ENCODE measurements around the gene MT1F. TPM values are rescaled to one million over a fixed set of nuclear protein-coding genes. Genes with fewer than 3 reads are reported as not detected.
A peak's percentile ranks its signal among the peaks of the same experiment; 100 is the strongest.
"Not testable (repeated sequence)": the region's sequence is repeated elsewhere in the genome, so short reads cannot be mapped to it uniquely, and the experiment has no call there.

MT1F gene
- total RNA-seq, 2 experiments from 2014 or later: 11.4 to 20.6 TPM

DNA sequence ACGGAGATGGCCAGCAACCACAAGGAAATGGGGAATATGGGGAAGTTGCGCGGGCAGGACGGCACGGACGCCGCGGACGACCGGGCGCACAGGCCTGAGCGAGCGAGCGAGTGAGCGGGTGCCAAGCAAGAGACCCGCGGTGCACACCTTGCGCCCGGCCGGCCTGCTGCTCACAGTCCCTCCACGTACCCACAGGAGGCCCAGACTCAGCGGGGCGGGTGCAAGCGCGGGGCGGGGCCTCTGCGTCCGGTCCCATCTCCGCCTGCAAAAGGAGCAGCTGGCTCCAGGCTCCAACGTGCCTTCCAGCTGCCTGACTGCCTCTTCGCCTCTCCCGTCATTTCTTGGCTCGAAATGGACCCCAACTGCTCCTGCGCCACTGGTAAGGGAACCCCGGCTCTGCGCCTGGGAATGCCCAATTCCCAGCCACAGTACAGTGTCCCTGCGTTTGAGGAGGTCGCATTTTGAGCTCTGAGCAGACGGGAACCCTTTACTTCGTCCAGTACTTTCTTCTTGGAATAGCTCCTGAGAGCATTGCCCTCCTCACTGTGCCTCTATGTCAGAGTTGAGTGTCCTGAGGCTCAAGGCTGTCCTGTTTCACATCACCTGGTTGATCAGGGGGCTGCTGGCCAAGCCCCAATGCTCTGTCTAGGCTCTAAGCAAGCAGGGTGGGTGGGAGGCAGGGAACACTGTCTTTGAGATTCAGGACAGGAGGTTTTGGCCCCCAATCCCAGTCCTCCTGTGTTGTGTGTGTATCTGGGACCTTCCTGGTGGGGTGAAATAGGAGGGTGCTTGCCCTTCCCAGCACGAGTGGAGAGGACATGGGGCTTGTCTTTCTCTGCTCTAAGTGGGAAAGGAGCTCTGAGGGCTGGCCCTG, 40.3 kb upstream of the MT1F start:
- ATAC-seq (peak; percentile 88), DNase-seq (peak; percentile 78)
- Mint-ChIP-seq H3K27ac (no peak overlapping the region), H3K27me3 (peaks cover 28% of the 10 kb centered on the region), H3K9me3 (ENCODE audit: low read depth) (no peaks in the 10 kb centered on the region), H3K4me1 (peaks cover 42% of the 10 kb centered on the region), H3K36me3 (no peaks in the 10 kb centered on the region), H3K4me3 (peak overlapping the region; percentile 54)
- CTCF ChIA-PET: interaction anchor here (1.1 to 1.6 kb wide), 3 partner anchors 8 to 26 kb away, joined by 3 to 6 read pairs (median 4); partner anchors contain the start of gene MT2A

GRCh38 chr16:56618138-56618537, 39.6 kb upstream of the MT1F start:
- Mint-ChIP-seq H3K36me3 (no peaks in the 10 kb centered on the region), H3K27me3 (peaks cover 28% of the 10 kb centered on the region), H3K9me3 (ENCODE audit: low read depth) (no peaks in the 10 kb centered on the region), H3K27ac (no peak overlapping the region), H3K4me3 (peak overlapping the region; percentile 54), H3K4me1 (peaks cover 39% of the 10 kb centered on the region)
- ATAC-seq (no peak), DNase-seq (no peak)
- CTCF ChIA-PET: interaction anchor here (1.1 to 1.6 kb wide), 3 partner anchors 9 to 26 kb away, joined by 3 to 6 read pairs (median 4); partner anchors contain the start of gene MT2A

DNA sequence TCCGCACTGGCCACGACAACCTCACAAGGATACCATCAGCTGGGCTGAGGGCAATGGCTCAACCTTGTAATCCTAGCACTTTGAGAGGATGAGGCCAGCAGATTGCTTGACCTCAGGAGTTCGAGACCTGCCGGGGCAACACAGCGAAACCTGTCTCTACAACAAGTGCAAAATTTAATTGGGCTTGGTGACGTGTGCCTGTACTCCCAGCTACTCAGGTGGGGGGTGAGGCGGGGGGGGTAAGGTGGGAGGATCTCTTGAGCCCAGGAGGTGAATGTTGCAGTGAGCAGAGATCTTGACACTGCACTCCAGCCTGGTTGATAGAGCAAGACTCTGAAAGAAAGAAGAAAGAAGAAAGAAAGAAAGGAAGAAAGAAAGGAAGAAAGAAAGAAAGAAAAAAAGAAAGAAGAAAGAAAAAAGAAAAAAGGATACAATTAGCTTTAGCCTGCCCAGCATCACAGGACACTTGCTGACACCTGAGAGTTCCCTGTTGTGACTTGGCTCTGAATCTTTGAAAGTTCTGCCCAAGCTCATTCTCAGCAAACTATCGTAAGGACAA, 37.3 kb upstream of the MT1F start:
- H3K27me3 Mint-ChIP-seq: peaks cover 37% of the 10 kb centered on the region

DNA sequence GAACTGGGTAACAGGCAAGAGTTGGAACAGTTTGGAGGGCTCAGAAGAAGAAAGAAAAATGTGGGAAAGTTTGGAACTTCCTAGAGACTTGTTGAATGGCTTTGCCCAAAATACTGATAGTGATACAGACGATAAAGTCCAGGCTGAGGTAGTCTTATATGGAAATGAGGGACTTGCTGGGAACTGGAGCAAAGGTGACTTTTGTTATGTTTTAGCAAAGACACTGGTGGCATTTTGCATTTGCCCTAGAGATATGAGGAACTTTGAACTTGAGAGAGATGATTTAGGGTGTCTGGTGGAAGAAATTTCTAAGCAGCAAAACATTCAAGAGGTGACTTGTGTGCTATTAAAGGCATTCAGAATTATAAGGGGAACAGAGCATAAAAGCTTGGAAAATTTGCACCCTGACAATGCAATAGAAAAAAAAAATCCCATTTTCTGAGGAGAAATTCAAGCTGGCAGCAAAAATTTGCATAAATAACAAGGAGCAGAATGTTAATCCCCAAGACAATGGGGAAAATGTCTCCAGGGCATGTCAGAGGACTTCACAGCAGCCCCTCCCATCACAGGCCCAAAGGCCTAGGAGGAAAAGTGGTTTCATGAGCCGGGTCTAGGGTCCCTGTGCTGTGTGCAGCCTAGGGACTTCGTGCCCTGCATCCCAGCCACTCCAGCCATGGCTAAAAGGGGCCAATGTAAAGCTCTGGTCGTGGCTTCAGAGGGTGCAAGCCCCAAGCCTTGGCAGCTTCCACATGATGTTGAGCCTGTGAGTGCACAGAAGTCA, 35.9 kb upstream of the MT1F start:
- H3K27ac Mint-ChIP-seq; ATAC-seq; DNase-seq; H3K36me3 Mint-ChIP-seq; H3K4me3 Mint-ChIP-seq; H3K9me3 Mint-ChIP-seq (ENCODE audit: low read depth): not testable (repeated sequence)
- Mint-ChIP-seq H3K27me3 (peaks cover 49% of the 10 kb centered on the region), H3K4me1 (peaks cover 28% of the 10 kb centered on the region)
- CTCF ChIA-PET: interaction anchor here (1.1 kb wide), 1 partner anchor 22 kb away, joined by 3 read pairs; no protein-coding TSS in a partner anchor

More for the DNA sequence above, 37.3 kb upstream of the MT1F start:
- H3K27ac Mint-ChIP-seq: no peak overlapping the region
- peaks cover 24% of the 10 kb centered on the region for H3K4me1 Mint-ChIP-seq
- no peak for ATAC-seq
- H3K4me3 Mint-ChIP-seq: no peak overlapping the region
- CTCF ChIA-PET: no interaction called here
- no peak for DNase-seq
- no peaks in the 10 kb centered on the region for H3K9me3 Mint-ChIP-seq (ENCODE audit: low read depth)
- no peaks in the 10 kb centered on the region for H3K36me3 Mint-ChIP-seq

DNA sequence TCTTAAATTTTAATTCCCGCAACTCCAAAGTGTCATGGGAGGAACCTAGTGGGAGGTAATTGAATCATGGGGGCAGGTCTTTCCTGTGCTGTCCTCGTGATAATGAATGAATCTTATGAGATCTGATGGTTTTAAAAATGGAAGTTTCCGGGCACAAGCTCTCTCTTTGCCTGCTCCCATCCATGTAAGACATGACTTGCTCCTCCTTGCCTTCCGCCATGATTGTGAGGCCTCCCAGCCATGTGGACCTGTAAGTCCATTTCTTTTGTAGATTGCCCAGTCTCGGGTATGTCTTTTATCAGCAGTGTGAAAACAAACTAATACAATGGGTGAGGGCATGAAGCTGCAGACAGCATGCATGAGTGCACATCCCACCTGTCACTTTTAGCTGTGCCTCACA, 34.6 kb upstream of the MT1F start:
- not testable (repeated sequence) for H3K9me3 Mint-ChIP-seq (ENCODE audit: low read depth); H3K36me3 Mint-ChIP-seq

GRCh38 chr16:56623637-56624036, 34.1 kb upstream of the MT1F start:
- DNase-seq (no peak), ATAC-seq (no peak)
- CTCF ChIA-PET: interaction anchor here (1.0 to 1.3 kb wide), 5 partner anchors 8 to 104 kb away, joined by 3 to 6 read pairs (median 3); partner anchors contain the start of genes BBS2 and MT1M
- H3K9me3 Mint-ChIP-seq (ENCODE audit: low read depth): no peaks in the 10 kb centered on the region
- no peak overlapping the region for H3K4me3 Mint-ChIP-seq
- H3K27me3 Mint-ChIP-seq: peaks cover 40% of the 10 kb centered on the region
- peaks cover 23% of the 10 kb centered on the region for H3K4me1 Mint-ChIP-seq
- H3K36me3 Mint-ChIP-seq: no peaks in the 10 kb centered on the region
- H3K27ac Mint-ChIP-seq: no peak overlapping the region

More for the DNA sequence above, 34.6 kb upstream of the MT1F start:
- CTCF ChIA-PET: interaction anchor here (1.0 to 1.3 kb wide), 5 partner anchors 9 to 103 kb away, joined by 3 to 6 read pairs (median 3); partner anchors contain the start of genes BBS2 and MT1M
- H3K27ac Mint-ChIP-seq, DNase-seq, H3K4me3 Mint-ChIP-seq, ATAC-seq: not testable (repeated sequence)
- Mint-ChIP-seq H3K27me3 (peaks cover 45% of the 10 kb centered on the region), H3K4me1 (peaks cover 23% of the 10 kb centered on the region)

GRCh38 chr16:56625140-56625942, 32.4 kb upstream of the MT1F start, which contains the start of gene MT1E:
Gene MT1E, plus strand, starts transcription at chr16:56625781. Its CDS starts 71 bp downstream, at chr16:56625852.
- peak within 1 kb of the TSS; percentile 86 for H3K27ac Mint-ChIP-seq
- no peaks in the 10 kb centered on the region for H3K9me3 Mint-ChIP-seq (ENCODE audit: low read depth)
- peaks cover 37% of the 10 kb centered on the region for H3K27me3 Mint-ChIP-seq
- H3K4me1 Mint-ChIP-seq: peaks cover 28% of the 10 kb centered on the region
- H3K36me3 Mint-ChIP-seq: no peaks in the 10 kb centered on the region
- CTCF ChIA-PET: interaction anchor here (0.6 to 1.7 kb wide), 13 partner anchors 12 to 111 kb away, joined by 3 to 7 read pairs (median 4); partner anchors contain the start of genes MT1A and MT1X
- H3K4me3 Mint-ChIP-seq: peak within 1 kb of the TSS; percentile 88
- ATAC-seq: peak; percentile 92
- peak; percentile 79 for DNase-seq

GRCh38 chr16:56625943-56626654, 31.7 kb upstream of the MT1F start:
- CTCF ChIA-PET: interaction anchor here (0.6 to 1.7 kb wide), 13 partner anchors 11 to 112 kb away, joined by 3 to 7 read pairs (median 4); partner anchors contain the start of genes MT1A and MT1X
- Mint-ChIP-seq H3K27ac (peak overlapping the region; percentile 86), H3K4me1 (peaks cover 29% of the 10 kb centered on the region), H3K36me3 (no peaks in the 10 kb centered on the region), H3K4me3 (peak overlapping the region; percentile 88), H3K27me3 (peaks cover 45% of the 10 kb centered on the region), H3K9me3 (ENCODE audit: low read depth) (no peaks in the 10 kb centered on the region)
- ATAC-seq (peak; percentile 41), DNase-seq (no peak)

GRCh38 chr16:56626685-56627084, 31.1 kb upstream of the MT1F start:
- H3K27ac Mint-ChIP-seq: no peak overlapping the region
- H3K9me3 Mint-ChIP-seq (ENCODE audit: low read depth): no peaks in the 10 kb centered on the region
- peaks cover 47% of the 10 kb centered on the region for H3K27me3 Mint-ChIP-seq
- peak overlapping the region; percentile 88 for H3K4me3 Mint-ChIP-seq
- CTCF ChIA-PET: interaction anchor here (1.2 kb wide), 2 partner anchors 17 to 56 kb away, joined by 4 to 5 read pairs; partner anchors contain the start of gene MT1X
- ATAC-seq (no peak), DNase-seq (no peak)
- H3K36me3 Mint-ChIP-seq: no peaks in the 10 kb centered on the region
- peaks cover 33% of the 10 kb centered on the region for H3K4me1 Mint-ChIP-seq

DNA sequence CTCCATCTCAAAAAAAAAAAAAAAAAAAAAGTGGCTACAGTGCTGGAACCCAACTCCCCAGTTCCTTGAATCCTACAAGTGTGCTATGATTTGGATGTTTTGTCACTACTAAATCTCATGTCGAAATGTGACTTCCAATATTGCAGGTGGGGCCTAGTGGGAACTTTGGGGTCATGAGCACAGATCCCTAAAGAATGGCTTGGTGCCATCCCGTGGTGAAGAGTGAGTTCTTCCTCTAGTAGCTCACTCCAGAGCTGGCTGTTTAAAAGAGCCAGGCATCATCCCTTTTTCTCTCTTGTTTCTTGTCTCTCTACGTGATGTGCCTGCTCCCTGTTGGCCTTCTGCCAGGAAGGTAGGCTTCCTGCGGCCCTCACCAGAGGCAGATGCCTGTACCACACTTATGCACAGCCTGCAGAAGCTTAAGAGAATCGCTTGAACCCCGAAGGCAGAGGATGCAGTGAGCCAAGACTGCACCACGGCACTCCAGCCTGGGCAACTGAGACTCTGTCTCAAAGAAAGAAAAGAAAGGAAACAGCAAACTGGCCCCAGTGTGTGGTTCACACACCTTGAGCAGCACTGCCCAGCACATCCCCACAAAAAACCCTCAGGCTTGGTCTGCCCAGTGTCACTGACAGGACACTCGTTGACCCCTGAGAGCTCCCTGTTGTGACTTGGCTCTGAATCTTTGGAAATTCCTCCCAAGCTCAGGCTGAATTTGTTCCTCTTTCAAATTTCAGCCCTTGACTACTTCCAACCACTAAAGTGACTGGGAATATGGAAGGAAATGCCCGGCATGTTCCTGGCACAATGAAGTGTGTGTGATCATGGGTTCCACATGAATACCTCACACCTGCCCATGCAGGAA, 29.0 kb upstream of the MT1F start:
- H3K4me1 Mint-ChIP-seq: peaks cover 40% of the 10 kb centered on the region
- CTCF ChIA-PET: interaction anchor here (1.3 to 1.4 kb wide), 2 partner anchors 16 to 73 kb away, joined by 3 to 5 read pairs; no protein-coding TSS in a partner anchor
- no peak overlapping the region for H3K27ac Mint-ChIP-seq
- no peaks in the 10 kb centered on the region for H3K36me3 Mint-ChIP-seq
- DNase-seq (no peak), ATAC-seq (no peak)
- H3K27me3 Mint-ChIP-seq: peaks cover 65% of the 10 kb centered on the region
- no peak overlapping the region for H3K4me3 Mint-ChIP-seq
- H3K9me3 Mint-ChIP-seq (ENCODE audit: low read depth): no peaks in the 10 kb centered on the region

GRCh38 chr16:56629531-56629930, 28.2 kb upstream of the MT1F start:
- ATAC-seq: no peak
- no peak for DNase-seq
- Mint-ChIP-seq H3K4me3 (no peak overlapping the region), H3K36me3 (no peaks in the 10 kb centered on the region), H3K4me1 (peaks cover 38% of the 10 kb centered on the region), H3K9me3 (ENCODE audit: low read depth) (no peaks in the 10 kb centered on the region), H3K27me3 (peaks cover 70% of the 10 kb centered on the region), H3K27ac (no peak overlapping the region)
- CTCF ChIA-PET: interaction anchor here (1.3 to 2.7 kb wide), 5 partner anchors 14 to 72 kb away, joined by 3 to 10 read pairs (median 9); no protein-coding TSS in a partner anchor
